Effector memory CD8-positive, alpha-beta T cell (primary cell): ENCODE measurements around the gene GPBP1L1.

Experiments used
- ATAC-seq: fragments of 150-1000 bp; cut with Tn5 transposase; replicated peaks from 2 replicates; pipeline ENCODE4 v1.10.0; 2021; ENCODE audit warnings: mild to moderate bottlenecking, moderate library complexity
- DNase-seq, 3 experiments: peaks; one replicate each; pipeline ENCODE4 v3.0.0; 2021
- H3K27ac Mint-ChIP-seq, 2 donors: one replicate each; pipeline ENCODE4 v1.8.0; 2022; ENCODE audit warnings: mild to moderate bottlenecking in 2 of 2, mixed read lengths in 2 of 2, moderate library complexity in 2 of 2
- H3K27me3 Mint-ChIP-seq, 2 donors: one replicate each; pipeline ENCODE4 v1.8.0; 2022; ENCODE audit warnings: mixed read lengths in 2 of 2
- H3K36me3 Mint-ChIP-seq: one replicate; pipeline ENCODE4 v1.8.0; 2022; ENCODE audit warnings: mild to moderate bottlenecking, moderate library complexity, mixed read lengths; ENCODE audit not compliant: insufficient read depth
- H3K4me1 Mint-ChIP-seq, 2 donors: one replicate each; pipeline ENCODE4 v1.8.0; 2022; ENCODE audit warnings: low read depth in 2 of 2, mixed read lengths in 2 of 2
- H3K4me3 Mint-ChIP-seq, 2 donors: one replicate each; pipeline ENCODE4 v1.8.0; 2022; ENCODE audit warnings: mild to moderate bottlenecking in 2 of 2, mixed read lengths in 2 of 2, moderate library complexity in 2 of 2
- H3K9me3 Mint-ChIP-seq, 2 donors: one replicate each; pipeline ENCODE4 v1.8.0; 2022; ENCODE audit warnings: mixed read lengths in 2 of 2

GPBP1L1 gene

DNA sequence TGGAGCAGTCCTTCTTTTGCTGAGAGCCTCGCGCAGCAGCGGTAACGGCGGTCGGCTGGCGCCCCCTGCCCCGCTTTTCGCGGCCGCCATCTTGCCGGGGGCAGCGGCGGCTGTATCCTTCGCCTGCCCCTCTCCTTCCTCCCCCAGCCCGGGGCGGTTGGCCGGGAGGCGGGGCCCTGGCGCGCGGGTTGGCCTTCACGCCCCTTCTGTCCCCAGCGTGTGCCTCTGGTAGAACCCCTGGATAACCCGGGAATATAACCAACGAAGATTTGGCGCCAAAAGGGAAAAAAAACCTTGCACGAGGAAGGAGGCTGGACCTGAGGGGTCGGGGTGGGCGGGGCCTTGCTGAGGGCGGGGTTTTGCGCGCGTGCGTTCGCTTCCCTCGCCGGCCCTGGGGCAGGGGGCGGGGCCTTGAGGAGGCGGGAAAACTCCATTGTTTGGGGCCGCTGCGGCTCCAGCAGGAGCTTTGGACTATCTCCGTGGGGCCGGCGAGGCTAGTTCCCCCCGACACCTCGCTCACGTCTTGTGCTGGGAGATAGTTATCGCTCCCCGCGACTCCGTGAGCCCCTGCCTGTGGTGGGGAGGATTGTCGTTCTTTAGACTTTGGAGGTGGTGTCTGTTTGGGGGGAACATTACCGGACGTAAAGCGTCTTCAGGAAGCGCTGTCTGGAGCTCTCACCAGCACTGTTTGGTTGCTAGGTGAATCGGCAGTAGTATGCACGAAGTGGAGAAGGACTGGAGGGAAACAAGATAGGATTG is 101.8 kb downstream of the GPBP1L1 start:
- Mint-ChIP-seq H3K9me3 (no peaks in the 10 kb centered on the region), H3K36me3 (peaks cover 48% of the 10 kb centered on the region), H3K27me3 (no peaks in the 10 kb centered on the region), H3K4me1 (peaks cover 27 to 36% of the 10 kb centered on the region in 2 donors), H3K4me3 (peak overlapping the region; percentile 100), H3K27ac (peak overlapping the region; percentile 98)
- ATAC-seq (peak; percentile 63), DNase-seq (peak; percentile 81 to 85 (median 82))

DNA sequence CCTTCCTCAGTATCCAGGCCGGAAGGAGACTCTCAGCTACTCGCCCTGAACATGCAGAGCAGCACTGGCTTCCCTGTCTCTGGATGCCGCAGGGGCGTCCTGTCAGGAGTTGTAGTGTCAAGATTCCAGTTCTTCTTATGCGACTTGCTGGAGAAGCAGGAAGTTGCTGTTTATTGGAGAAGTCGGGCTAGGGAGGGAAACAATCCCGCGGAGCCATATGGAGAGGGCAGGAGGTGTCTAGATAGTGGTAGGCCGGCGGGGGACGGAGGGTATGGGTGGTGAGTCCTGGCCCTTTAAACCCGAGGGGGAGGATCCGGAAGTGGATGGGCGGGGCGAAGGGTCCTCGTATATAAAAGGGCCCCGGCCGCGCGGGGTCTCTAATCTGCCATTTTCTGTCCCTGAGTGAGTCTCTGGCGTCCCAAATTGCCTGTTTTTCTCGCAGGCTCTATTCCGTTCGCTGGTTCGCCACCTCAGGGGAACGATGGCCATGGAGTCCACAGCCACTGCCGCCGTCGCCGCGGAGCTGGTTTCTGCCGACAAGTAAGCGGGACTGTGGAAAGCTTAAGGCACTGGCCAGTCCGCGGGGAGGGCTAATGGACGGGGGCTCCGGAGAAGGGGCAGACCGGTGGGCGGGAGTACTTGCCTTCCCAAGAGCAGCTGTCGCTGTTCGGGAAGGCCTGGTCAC is 102.5 kb downstream of the GPBP1L1 start, which contains the start of gene NASP:
TSS of gene NASP (plus strand) at position 376 of the 685 bp plus-strand sequence. CDS start at position 482, 106 bp downstream.
- H3K9me3 Mint-ChIP-seq, result no peaks in the 10 kb centered on the region
- H3K4me3 Mint-ChIP-seq, result peak within 1 kb of the TSS; percentile 100
- ATAC-seq, result peak; percentile 61
- peak within 1 kb of the TSS; percentile 98 for H3K27ac Mint-ChIP-seq
- peak; percentile 95 to 97 (median 96) for DNase-seq
- H3K36me3 Mint-ChIP-seq, result peaks cover 43% of the 10 kb centered on the region
- peaks cover 27 to 36% of the 10 kb centered on the region in 2 donors for H3K4me1 Mint-ChIP-seq
- no peaks in the 10 kb centered on the region for H3K27me3 Mint-ChIP-seq

DNA sequence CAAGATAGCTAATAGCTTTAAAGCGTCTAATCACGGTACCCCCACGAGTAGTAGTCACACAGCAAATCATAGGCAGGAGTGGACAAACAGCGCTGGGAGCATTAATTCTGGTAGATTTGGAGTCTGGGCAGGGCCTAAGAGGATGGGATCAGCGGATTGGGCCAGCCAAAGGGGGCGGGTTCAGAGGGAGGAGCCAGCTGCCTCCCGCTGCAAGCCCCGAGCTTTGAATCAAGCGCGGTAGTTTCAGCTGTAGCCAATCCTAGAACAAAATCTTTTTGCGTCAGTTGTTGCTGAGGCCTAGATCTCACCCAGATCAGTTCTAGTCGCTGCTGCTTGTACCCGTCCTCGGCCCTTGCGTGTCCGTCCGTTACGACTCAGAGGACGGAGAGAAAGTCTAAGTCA is 103.1 kb downstream of the GPBP1L1 start:
- DNase-seq (peak; percentile 90 to 92 (median 92)), ATAC-seq (peak; percentile 70)
- no peaks in the 10 kb centered on the region for H3K9me3 Mint-ChIP-seq
- H3K4me1 Mint-ChIP-seq, result peaks cover 27 to 36% of the 10 kb centered on the region in 2 donors
- peak overlapping the region; percentile 98 for H3K27ac Mint-ChIP-seq
- peak overlapping the region; percentile 100 for H3K4me3 Mint-ChIP-seq
- H3K36me3 Mint-ChIP-seq, result peaks cover 40% of the 10 kb centered on the region
- H3K27me3 Mint-ChIP-seq, result no peaks in the 10 kb centered on the region
